Fibroblast of lung (primary cell): ENCODE measurements around the gene IPO5. TPM values are rescaled to one million over a fixed set of nuclear protein-coding genes. Genes with fewer than 3 reads are reported as not detected.
A peak's percentile ranks its signal among the peaks of the same experiment; 100 is the strongest.

ENCODE experiments used
- DNase-seq, 2 donors: peaks; one replicate each; pipeline versions ENCODE4 v3.0.0 to v3.0.0-alpha.2; 2010; ENCODE audit warnings: low read depth in 2 of 2
- H2AFZ ChIP-seq: 2 replicates; pipeline ENCODE4 v1.5.1; 2012; ENCODE audit warnings: low read length, control low read depth, inconsistent platforms
- H3K27ac ChIP-seq: 2 replicates; pipeline ENCODE4 v1.5.1; 2011; ENCODE audit warnings: low read length, control low read depth; ENCODE audit not compliant: insufficient read depth
- H3K27me3 ChIP-seq: 2 replicates; pipeline ENCODE4 v1.5.1; 2011; ENCODE audit warnings: mild to moderate bottlenecking, low read length; ENCODE audit not compliant: control insufficient read depth, insufficient read depth
- H3K36me3 ChIP-seq: 2 replicates; pipeline ENCODE4 v1.5.1; 2011; ENCODE audit warnings: low read length; ENCODE audit not compliant: control insufficient read depth, insufficient read depth
- H3K4me1 ChIP-seq: 2 replicates; pipeline ENCODE4 v1.5.1; 2011; ENCODE audit warnings: low read length; ENCODE audit not compliant: control insufficient read depth, insufficient read depth; ENCODE audit errors: extremely low read depth
- H3K4me2 ChIP-seq: 2 replicates; pipeline ENCODE4 v1.5.1; 2011; ENCODE audit warnings: low read length, control low read depth; ENCODE audit not compliant: insufficient read depth; ENCODE audit errors: extremely low read depth
- H3K4me3 ChIP-seq, 4 experiments: fragments of 200-600 bp in 1 of 4; sonication (generic) in 1 of 4; replicated peaks in 1 of 4; 2 replicates each; pipeline ENCODE4 v1.5.1; 2011 to 2016; ENCODE audit warnings: low read length in 4 of 4, low read depth in 3 of 4, mild to moderate bottlenecking in 3 of 4, control low read depth in 2 of 4, inconsistent platforms in 1 of 4, mixed read lengths in 1 of 4; ENCODE audit not compliant: insufficient read depth in 1 of 4; ENCODE audit errors: control extremely low read depth in 1 of 4
- H3K79me2 ChIP-seq: 2 replicates; pipeline ENCODE4 v1.5.1; 2012; ENCODE audit warnings: mild to moderate bottlenecking, low read length, inconsistent platforms; ENCODE audit not compliant: control insufficient read depth, insufficient read depth
- H3K9ac ChIP-seq: 2 replicates; pipeline ENCODE4 v1.5.1; 2011; ENCODE audit warnings: mild to moderate bottlenecking, low read length, control low read depth; ENCODE audit not compliant: insufficient read depth
- H3K9me3 ChIP-seq: 2 replicates; pipeline ENCODE4 v1.5.1; 2012; ENCODE audit warnings: low read depth, low read length; ENCODE audit not compliant: control insufficient read depth, insufficient read depth
- H4K20me1 ChIP-seq: 2 replicates; pipeline ENCODE4 v1.5.1; 2011; ENCODE audit warnings: low read length; ENCODE audit not compliant: control insufficient read depth, insufficient read depth; ENCODE audit errors: extremely low read depth
- CTCF ChIP-seq, 2 donors: IDR thresholded peaks in 1 of 2; conservative IDR thresholded peaks in 1 of 2; 1 replicate in 1 of 2; 2 replicates in 1 of 2; pipeline ENCODE4 v1.5.1; 2011 to 2012; ENCODE audit warnings: low read length in 2 of 2, control low read depth in 1 of 2, inconsistent platforms in 1 of 2, low read depth in 1 of 2, mild to moderate bottlenecking in 1 of 2
- EZH2 ChIP-seq: IDR thresholded peaks from 2 replicates; pipeline ENCODE4 v1.5.1; 2012; ENCODE audit warnings: low read length, control low read depth, mild to moderate bottlenecking; ENCODE audit errors: missing control alignments
- polyA plus RNA-seq, 2 donors: library from polyadenylated mRNA; depleted of rRNA in 1 of 2; stranded (reverse) in 1 of 2; unstranded in 1 of 2; fragments of >200 nt; gene quantifications; 2 replicates each; pipeline ENCODE4 v1.2.1, GENCODE V29; 2011 to 2012; ENCODE audit warnings: missing spikeins in 1 of 2
- total RNA-seq: library from RNA; depleted of rRNA; stranded (reverse); fragments of >200 nt; gene quantifications from 2 replicates; pipeline ENCODE4 v1.2.1, GENCODE V29; 2014

The IPO5 gene
- total and polyA plus RNA-seq, 2 donors (not counting 1 experiment from before 2014, with no cell fraction given): 152 to 240 TPM

DNA sequence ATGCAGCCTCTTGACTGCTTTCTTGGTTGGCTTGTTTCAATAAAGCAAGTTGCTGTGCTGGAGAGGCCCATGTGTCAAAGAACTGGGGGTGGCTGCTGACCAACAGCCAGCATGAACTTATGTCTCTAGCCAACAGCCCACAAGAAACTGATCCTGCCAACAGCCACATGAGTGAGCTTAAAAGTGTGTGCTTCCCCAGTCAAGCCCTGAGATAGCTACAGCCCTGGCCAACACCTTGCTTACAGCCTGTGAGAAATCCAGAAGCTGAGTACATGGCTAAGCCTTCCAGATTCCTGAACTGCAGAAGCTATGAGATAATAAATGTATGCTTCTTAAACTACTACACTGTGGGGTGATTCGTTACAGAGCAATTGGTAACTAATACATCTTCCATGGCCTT, 38.9 kb upstream of the IPO5 start:
- Histone ChIP-seq H4K20me1 (no peaks in the 10 kb centered on the region), H3K36me3 (no peaks in the 10 kb centered on the region), H3K4me3 (no peak overlapping the region), H3K4me1 (no peaks in the 10 kb centered on the region), H3K9ac (no peak overlapping the region), H3K4me2 (no peak overlapping the region), H3K9me3 (no peaks in the 10 kb centered on the region), H3K27me3 (no peaks in the 10 kb centered on the region), H3K27ac (no peak overlapping the region), H2AFZ (no peak overlapping the region), H3K79me2 (no peaks in the 10 kb centered on the region)
- peak in 1 of 2 donors; percentile 79 for DNase-seq
- TF ChIP-seq EZH2: no peak
- TF ChIP-seq CTCF (conservative IDR thresholded peaks at IDR 0.05 in 1 of 2, IDR thresholded peaks at IDR 0.05 in 1 of 2; ENCODE audit: low read depth in 1 of 2, low read length in 2 of 2): no peak

DNA sequence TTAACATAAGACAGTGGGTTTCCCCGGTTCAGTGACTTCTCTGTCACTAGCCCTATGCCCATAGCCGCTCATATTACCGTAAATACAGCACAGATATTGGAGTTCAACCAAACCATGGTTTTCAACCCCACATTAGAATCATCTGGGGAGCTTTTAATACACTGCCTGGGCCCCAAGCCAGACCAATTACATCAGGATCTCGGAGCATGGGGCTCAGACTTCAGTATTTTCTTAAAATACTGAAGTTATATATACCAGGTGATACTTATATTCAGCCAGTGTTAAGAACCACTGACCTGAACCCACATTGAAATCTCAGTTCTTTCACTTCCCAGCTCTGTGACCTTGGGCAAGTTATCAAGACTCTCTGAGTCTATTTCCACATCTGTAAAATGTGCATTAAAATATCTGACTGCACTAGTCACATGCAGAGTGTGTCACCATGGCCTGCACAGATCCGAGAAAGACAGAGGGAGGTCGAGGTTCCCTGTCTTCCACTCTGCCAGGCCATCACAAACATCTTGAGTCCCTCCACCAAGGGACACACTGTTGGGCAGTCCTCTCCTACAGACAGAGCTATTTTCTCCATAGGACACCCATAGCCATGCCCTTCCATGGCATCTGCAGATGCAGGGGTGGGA, 32.2 kb upstream of the IPO5 start:
- no peak overlapping the region for H2AFZ ChIP-seq
- TF ChIP-seq EZH2 (no peak), CTCF (conservative IDR thresholded peaks at IDR 0.05 in 1 of 2, IDR thresholded peaks at IDR 0.05 in 1 of 2; ENCODE audit: low read depth in 1 of 2, low read length in 2 of 2) (no peak)
- H3K36me3 ChIP-seq: no peaks in the 10 kb centered on the region
- no peak overlapping the region for H3K9ac ChIP-seq
- H3K4me3 ChIP-seq: no peak overlapping the region
- no peaks in the 10 kb centered on the region for H4K20me1 ChIP-seq
- no peaks in the 10 kb centered on the region for H3K9me3 ChIP-seq
- no peaks in the 10 kb centered on the region for H3K79me2 ChIP-seq
- no peaks in the 10 kb centered on the region for H3K27me3 ChIP-seq
- H3K27ac ChIP-seq: no peak overlapping the region
- DNase-seq: peak in 1 of 2 donors; percentile 18
- no peak overlapping the region for H3K4me2 ChIP-seq
- H3K4me1 ChIP-seq: peaks cover 2% of the 10 kb centered on the region

DNA sequence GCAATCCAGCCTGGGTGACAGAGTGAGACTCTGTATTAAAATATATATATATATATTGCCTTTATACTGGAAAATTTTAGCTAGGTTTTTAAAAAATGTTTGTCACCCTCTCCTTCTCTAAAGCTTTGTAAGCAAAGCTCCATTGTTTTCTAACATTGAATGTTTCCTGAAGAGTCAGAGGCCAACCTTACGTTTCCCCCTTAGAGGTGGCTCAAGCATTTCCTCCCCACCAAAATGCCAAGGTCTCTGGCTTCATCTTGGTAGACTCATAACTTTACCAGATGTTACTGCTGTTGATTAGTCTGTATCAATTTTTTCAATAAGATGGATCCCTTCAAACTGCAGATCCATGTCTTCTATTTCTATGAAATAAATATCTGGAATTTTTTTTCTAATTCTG, 25.2 kb upstream of the IPO5 start:
- DNase-seq: no peak
- Histone ChIP-seq H3K36me3 (no peaks in the 10 kb centered on the region), H3K4me3 (no peak overlapping the region), H3K79me2 (no peaks in the 10 kb centered on the region), H3K9ac (no peak overlapping the region), H3K9me3 (no peaks in the 10 kb centered on the region), H3K27me3 (no peaks in the 10 kb centered on the region), H3K4me1 (no peaks in the 10 kb centered on the region), H4K20me1 (no peaks in the 10 kb centered on the region), H2AFZ (no peak overlapping the region), H3K27ac (no peak overlapping the region), H3K4me2 (no peak overlapping the region)
- TF ChIP-seq CTCF (conservative IDR thresholded peaks at IDR 0.05 in 1 of 2, IDR thresholded peaks at IDR 0.05 in 1 of 2; ENCODE audit: low read depth in 1 of 2, low read length in 2 of 2) (no peak), EZH2 (no peak)
